ENCODE results near the gene XIRP1.
A peak's percentile ranks its signal among the peaks of the same experiment; 100 is the strongest.

The XIRP1 gene

DNA sequence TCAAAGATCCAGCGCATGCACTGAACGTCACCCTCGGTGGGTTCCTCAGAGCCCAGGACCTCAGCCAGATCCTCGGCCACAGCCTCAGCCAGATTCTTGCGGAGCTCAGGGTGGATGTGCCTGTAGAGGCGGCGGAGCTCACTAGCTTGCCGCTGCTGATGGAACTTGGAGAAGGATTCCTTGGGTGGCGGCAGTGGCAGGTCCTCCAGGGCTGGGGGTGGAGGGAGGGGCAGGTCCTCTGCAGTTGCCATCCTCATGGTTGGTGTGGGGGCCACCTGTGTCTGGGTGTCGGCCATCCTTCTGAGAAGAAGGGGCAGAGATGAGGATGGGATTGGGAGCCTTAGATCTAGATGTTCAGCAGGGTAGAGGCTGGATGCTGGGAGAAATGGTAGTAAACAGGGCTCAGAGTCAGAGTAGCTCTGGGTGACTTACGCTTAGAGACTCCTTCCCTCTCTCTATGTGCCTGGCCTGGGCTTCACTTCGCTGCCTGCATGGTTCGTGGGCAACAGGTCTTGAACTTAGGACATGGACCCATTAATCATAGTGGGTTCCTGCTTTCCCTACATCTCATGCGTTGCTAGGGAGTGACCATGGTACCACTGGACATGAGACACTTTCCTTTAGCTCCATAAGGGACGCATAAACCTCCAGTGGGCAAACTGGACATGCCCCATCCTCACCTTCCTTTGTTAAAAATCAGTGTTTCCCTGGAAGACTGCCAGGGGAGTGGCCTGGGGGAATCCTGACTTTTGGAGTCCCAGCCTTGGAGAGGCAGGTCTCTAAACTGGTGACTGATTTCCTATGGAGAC lies 3.0 kb downstream of the XIRP1 start:
- Mint-ChIP-seq H3K9me3 (no peaks in the 10 kb centered on the region), H3K27me3 (ENCODE audit: low read depth, poor library complexity) (peaks cover 5% of the 10 kb centered on the region), H3K36me3 (ENCODE audit: low read depth) (peaks cover 7% of the 10 kb centered on the region), H3K4me1 (peaks cover 50% of the 10 kb centered on the region), H3K27ac (peak overlapping the region; percentile 56), H3K4me3 (no peak overlapping the region)
- DNase-seq, result no peak
- TF ChIP-seq, protein P1, sequence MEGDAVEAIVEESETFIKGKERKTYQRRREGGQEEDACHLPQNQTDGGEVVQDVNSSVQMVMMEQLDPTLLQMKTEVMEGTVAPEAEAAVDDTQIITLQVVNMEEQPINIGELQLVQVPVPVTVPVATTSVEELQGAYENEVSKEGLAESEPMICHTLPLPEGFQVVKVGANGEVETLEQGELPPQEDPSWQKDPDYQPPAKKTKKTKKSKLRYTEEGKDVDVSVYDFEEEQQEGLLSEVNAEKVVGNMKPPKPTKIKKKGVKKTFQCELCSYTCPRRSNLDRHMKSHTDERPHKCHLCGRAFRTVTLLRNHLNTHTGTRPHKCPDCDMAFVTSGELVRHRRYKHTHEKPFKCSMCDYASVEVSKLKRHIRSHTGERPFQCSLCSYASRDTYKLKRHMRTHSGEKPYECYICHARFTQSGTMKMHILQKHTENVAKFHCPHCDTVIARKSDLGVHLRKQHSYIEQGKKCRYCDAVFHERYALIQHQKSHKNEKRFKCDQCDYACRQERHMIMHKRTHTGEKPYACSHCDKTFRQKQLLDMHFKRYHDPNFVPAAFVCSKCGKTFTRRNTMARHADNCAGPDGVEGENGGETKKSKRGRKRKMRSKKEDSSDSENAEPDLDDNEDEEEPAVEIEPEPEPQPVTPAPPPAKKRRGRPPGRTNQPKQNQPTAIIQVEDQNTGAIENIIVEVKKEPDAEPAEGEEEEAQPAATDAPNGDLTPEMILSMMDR (IDR thresholded peaks at IDR 0.05), result no peak

DNA sequence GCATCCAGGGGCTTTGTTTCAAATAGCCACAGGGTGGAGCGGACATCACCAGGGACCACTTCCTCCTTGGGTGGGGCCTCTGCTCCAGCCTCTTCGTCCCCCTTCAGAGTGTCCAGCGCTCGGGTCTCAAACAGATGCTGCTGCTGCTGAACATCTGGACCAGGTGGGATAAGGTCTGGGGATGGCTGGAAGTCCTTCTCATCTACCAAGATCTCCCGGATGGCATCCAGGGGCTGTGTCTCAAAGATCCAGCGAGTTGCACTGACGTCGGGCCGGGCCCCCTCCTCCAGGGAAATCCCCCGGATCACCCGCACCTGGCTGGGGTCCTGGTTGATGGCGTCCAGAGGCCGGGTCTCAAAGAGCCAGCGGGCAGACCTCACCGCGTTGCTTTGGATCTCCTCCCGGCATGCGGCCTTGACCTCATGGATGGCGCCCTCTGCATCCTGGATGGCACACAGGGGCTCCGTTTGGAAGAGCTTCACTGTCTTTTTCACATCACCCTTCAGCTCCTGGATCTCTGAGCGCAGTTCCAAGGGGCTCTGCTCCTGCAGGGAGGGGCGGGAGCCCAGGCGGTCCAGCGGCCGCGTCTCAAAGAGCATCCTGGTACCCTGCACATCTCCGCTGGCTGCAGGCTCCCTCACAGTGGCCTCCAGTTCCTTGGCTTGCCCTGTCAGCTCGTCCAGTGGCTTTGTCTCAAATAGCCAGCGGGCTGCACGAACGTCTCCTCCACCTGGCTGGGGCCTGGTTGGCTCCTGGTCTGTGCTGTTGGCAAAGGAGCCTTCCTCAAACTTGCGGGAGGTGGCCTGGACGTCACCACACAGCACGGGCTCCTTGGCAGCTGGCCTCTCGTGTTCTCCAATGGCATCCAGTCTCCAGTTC lies 3.9 kb downstream of the XIRP1 start:
- peaks cover 50% of the 10 kb centered on the region for H3K4me1 Mint-ChIP-seq

DNA sequence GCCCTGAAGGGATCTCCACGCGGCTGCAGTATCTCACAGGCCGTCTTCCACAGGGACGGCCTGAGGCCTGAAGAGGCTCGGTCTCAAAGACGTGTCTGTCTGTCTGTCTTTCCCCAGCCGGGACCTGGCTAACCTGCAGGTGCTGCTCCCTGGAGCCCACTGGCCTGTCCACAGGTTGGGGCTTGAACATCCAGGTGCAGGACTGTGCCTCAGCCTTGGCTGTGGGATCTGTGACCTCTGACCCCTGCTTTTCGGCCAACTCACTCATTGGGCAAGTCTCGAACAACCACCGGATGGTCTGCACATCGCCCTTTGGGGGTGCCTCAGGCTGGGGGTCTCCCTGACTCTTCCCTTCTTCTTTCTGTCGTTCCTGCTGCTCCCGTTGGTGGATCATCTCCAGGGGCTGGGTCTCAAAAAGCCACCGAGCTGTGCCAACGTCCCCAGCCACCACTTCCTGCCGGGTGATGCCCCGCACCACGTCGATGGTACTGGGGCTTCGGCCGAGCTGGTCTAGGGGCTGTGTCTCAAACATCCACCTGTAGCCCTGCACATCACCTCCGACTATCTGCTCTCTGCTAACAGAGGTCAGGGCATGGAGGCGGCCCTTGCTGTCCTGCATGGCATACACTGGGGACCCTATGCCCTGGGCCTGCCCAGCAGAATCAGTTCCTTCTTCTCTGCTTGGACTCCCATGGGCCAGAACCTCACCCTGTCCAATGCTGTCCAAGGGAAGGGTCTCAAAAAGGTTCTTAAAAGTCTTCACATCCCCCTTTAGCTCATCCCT lies 4.8 kb downstream of the XIRP1 start:
- Mint-ChIP-seq H3K27ac (no peak overlapping the region), H3K27me3 (ENCODE audit: low read depth, poor library complexity) (peaks cover 7% of the 10 kb centered on the region), H3K9me3 (no peaks in the 10 kb centered on the region), H3K4me1 (peaks cover 51% of the 10 kb centered on the region), H3K36me3 (ENCODE audit: low read depth) (peaks cover 7% of the 10 kb centered on the region), H3K4me3 (no peak overlapping the region)
- TF ChIP-seq, protein P1 (IDR thresholded peaks at IDR 0.05), result no peak
- no peak for DNase-seq

More for the DNA sequence above, 3.9 kb downstream of the XIRP1 start:
- DNase-seq, result no peak
- TF ChIP-seq, protein P1 (IDR thresholded peaks at IDR 0.05), result no peak
- Mint-ChIP-seq H3K4me3 (no peak overlapping the region), H3K36me3 (ENCODE audit: low read depth) (peaks cover 7% of the 10 kb centered on the region), H3K27me3 (ENCODE audit: low read depth, poor library complexity) (peaks cover 5% of the 10 kb centered on the region), H3K9me3 (no peaks in the 10 kb centered on the region), H3K27ac (peak overlapping the region; percentile 61)

DNA sequence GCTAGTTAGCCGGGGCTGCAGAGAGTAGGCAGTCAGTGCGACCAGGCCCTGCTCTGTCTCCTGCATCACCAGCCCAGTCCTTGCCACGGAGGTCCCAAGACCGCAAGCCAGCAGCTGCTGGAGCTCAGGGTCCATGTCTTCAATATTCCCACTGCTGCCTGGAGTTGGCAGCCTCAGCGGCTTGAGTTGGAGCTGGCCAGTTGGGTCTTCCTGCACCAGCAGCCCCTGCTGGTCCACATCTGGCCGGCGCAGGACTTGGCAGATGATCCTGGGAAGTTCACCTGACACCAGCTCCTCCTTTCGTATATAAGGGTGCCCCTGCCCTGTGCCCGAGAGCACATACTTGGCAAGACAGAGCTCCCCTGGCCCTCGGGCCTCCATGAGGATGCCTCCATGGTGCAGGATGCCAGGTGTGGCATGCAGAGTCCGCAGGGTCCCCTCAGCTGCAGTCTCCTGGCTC lies 5.7 kb downstream of the XIRP1 start:
- no peak overlapping the region for H3K4me3 Mint-ChIP-seq
- no peak for DNase-seq
- H3K9me3 Mint-ChIP-seq, result no peaks in the 10 kb centered on the region
- H3K36me3 Mint-ChIP-seq (ENCODE audit: low read depth), result peaks cover 7% of the 10 kb centered on the region
- TF ChIP-seq, protein P1 (IDR thresholded peaks at IDR 0.05), result no peak
- H3K27me3 Mint-ChIP-seq (ENCODE audit: low read depth, poor library complexity), result peaks cover 7% of the 10 kb centered on the region
- H3K27ac Mint-ChIP-seq, result no peak overlapping the region
- peaks cover 45% of the 10 kb centered on the region for H3K4me1 Mint-ChIP-seq

DNA sequence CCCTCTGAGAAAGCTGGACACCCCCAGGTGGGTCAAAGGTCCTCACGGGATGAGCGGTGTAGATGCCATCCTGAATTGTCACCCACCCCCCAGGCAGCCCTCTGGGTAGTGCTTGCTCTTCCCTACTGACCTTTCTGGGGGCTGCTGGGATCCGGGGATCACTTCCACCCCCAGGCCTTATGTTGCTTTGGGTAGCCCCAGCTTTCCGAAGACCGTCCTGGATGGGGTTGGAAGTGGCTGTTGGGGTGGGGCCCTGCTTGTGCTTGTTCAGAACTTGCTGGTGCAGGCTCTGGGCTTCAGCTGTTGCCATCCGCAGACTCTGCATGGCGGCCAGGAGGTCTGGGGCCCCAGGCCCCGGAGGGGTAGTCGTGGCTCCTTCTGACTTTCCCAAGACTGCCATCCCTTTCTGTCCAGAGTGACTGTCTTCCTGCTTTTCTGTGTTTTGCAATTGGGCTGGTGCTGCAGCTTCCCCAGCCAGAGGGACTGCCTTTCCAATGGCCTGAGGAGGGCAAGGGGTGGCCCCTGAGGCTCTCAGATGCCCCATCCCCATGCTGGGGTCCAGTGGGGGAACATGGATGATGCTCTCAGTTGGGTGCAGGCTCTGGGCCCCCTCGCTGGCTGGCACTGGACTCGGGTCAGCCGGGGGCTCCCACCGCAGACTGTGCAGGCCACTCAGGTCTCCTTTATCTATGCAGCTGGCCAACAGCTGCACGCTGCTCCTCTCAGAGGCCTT lies 6.3 kb downstream of the XIRP1 start:
- H3K27ac Mint-ChIP-seq, result no peak overlapping the region
- peaks cover 42% of the 10 kb centered on the region for H3K4me1 Mint-ChIP-seq
- DNase-seq, result no peak
- H3K9me3 Mint-ChIP-seq, result no peaks in the 10 kb centered on the region
- peaks cover 7% of the 10 kb centered on the region for H3K36me3 Mint-ChIP-seq (ENCODE audit: low read depth)
- H3K27me3 Mint-ChIP-seq (ENCODE audit: low read depth, poor library complexity), result peaks cover 7% of the 10 kb centered on the region
- TF ChIP-seq, protein P1 (IDR thresholded peaks at IDR 0.05), result no peak
- no peak overlapping the region for H3K4me3 Mint-ChIP-seq

Data from nephron progenitor cell (in vitro differentiated cells).